GM23248 (cell line): ENCODE data around the gene SCN4B.

Source experiments
- EZH2 ChIP-seq: fragments of 200-600 bp; sonication (generic); IDR thresholded peaks from 2 replicates; pipeline ENCODE4 v1.6.1; 2018; ENCODE audit warnings: antibody characterized with exemption, mild to moderate bottlenecking; ENCODE audit not compliant: insufficient read depth, poor library complexity, severe bottlenecking
- EZH2phosphoT487 ChIP-seq: fragments of 200-600 bp; sonication (generic); IDR thresholded peaks from 2 replicates; pipeline ENCODE4 v1.6.1; 2018; ENCODE audit warnings: antibody characterized with exemption, moderate library complexity, mild to moderate bottlenecking, low read depth; ENCODE audit not compliant: insufficient read depth

- no peak for TF ChIP-seq EZH2
- TF ChIP-seq EZH2phosphoT487 = no peak
Observed at GRCh38 chr11:118128721-118129470, 23.7 kb downstream of the SCN4B start.
